DOHH2 (cell line): ENCODE results near the gene TBCD.

Source experiments
- EZH2phosphoT487 ChIP-seq: fragments of 200-600 bp; sonication (generic); IDR thresholded peaks from 2 replicates; pipeline ENCODE4 v1.6.1; 2017; ENCODE audit warnings: borderline replicate concordance, mild to moderate bottlenecking, antibody characterized with exemption, low read length, moderate library complexity, mixed read lengths
- TF ChIP-seq, protein P1 (sequence below): fragments of 200-600 bp; sonication (generic); IDR thresholded peaks from one replicate; pipeline ENCODE4 v1.5.1; 2014; ENCODE audit warnings: antibody characterized with exemption, mild to moderate bottlenecking, low read depth, low read length; ENCODE audit not compliant: poor library complexity, severe bottlenecking

DNA sequence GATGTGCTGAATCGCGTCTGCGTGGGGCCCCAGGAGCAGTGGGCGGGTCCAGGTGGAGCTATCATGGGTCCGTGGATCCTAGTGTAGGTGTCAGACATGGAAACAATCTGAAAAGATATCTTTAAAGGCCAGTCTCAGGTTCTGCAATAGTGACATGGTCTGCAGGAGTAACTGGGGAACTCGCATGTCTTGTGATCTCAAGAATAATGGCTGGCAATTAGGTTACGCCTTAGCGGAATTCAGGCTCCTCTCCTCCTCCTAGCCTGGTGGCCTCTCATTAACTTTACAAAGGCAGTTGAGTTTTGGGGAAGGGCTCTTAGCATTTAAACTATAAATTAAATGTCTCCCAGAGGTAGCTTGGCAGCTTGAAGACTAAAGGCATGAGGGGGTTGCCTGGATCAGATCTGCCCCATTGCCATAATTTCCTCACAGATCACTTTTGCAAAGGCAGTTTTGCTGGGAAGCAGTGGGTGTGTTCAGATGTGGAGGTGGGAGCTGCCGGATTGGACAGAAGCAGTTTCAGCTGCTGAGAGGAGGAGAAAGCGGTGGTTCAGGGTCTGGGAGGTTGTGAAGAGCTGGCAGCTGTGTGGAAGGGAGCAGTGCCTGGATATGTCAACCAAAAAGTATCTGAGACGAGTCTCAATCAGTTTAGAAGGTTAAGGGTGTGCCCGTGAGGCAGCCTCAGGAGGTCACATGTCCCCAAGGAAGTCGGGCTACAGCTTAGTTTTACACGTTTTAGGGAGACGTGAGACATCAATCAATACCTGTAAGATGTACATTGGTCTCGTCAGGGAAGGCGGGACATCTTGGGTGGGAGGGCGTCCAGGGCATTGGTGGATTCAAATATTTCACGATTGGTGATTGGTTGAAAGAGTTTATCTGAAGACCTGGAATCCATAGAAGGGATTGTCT lies 2.7 kb downstream of the TBCD start:
- TF ChIP-seq, protein P1, sequence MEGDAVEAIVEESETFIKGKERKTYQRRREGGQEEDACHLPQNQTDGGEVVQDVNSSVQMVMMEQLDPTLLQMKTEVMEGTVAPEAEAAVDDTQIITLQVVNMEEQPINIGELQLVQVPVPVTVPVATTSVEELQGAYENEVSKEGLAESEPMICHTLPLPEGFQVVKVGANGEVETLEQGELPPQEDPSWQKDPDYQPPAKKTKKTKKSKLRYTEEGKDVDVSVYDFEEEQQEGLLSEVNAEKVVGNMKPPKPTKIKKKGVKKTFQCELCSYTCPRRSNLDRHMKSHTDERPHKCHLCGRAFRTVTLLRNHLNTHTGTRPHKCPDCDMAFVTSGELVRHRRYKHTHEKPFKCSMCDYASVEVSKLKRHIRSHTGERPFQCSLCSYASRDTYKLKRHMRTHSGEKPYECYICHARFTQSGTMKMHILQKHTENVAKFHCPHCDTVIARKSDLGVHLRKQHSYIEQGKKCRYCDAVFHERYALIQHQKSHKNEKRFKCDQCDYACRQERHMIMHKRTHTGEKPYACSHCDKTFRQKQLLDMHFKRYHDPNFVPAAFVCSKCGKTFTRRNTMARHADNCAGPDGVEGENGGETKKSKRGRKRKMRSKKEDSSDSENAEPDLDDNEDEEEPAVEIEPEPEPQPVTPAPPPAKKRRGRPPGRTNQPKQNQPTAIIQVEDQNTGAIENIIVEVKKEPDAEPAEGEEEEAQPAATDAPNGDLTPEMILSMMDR = no peak
- no peak for TF ChIP-seq EZH2phosphoT487
